H9 (cell line): ENCODE measurements around the gene ELANE. TPM values are rescaled to one million over a fixed set of nuclear protein-coding genes. Genes with fewer than 3 reads are reported as not detected.

Experiments used
- DNase-seq: peaks from one replicate; pipeline ENCODE4 v3.0.0-alpha.2; 2017
- H2AFZ ChIP-seq: one replicate; pipeline ENCODE4 v1.6.1; 2013; ENCODE audit warnings: mild to moderate bottlenecking, low read length, control low read depth, moderate library complexity
- H2AK5ac ChIP-seq: 2 replicates; pipeline ENCODE4 v1.6.1; 2013; ENCODE audit warnings: low read length, control low read depth, mixed read lengths; ENCODE audit not compliant: insufficient read length
- H2BK120ac ChIP-seq: one replicate; pipeline ENCODE4 v1.6.1; 2013; ENCODE audit warnings: low read depth, mild to moderate bottlenecking, low read length, control low read depth, inconsistent platforms; ENCODE audit not compliant: poor library complexity, severe bottlenecking
- H2BK12ac ChIP-seq: 2 replicates; pipeline ENCODE4 v1.6.1; 2013; ENCODE audit warnings: low read length, control low read depth, mixed read lengths, low read depth; ENCODE audit not compliant: insufficient read length
- H2BK15ac ChIP-seq: 2 replicates; pipeline ENCODE4 v1.6.1; 2013; ENCODE audit warnings: low read depth, low read length, control low read depth
- H2BK20ac ChIP-seq: one replicate; pipeline ENCODE4 v1.6.1; 2013; ENCODE audit warnings: low read depth, mild to moderate bottlenecking, low read length, control low read depth, inconsistent platforms; ENCODE audit not compliant: poor library complexity, severe bottlenecking
- H2BK5ac ChIP-seq: 2 replicates; pipeline ENCODE4 v1.6.1; 2013; ENCODE audit warnings: low read length, control low read depth, mixed read lengths; ENCODE audit not compliant: insufficient read length
- H3K14ac ChIP-seq: 2 replicates; pipeline ENCODE4 v1.6.1; 2013; ENCODE audit warnings: low read length, control low read depth; ENCODE audit not compliant: insufficient read depth
- H3K18ac ChIP-seq: 2 replicates; pipeline ENCODE4 v1.6.1; 2013; ENCODE audit warnings: low read depth, mild to moderate bottlenecking, mixed read lengths, low read length, control low read depth; ENCODE audit not compliant: insufficient read length
- H3K23ac ChIP-seq: 2 replicates; pipeline ENCODE4 v1.6.1; 2013; ENCODE audit warnings: low read length, control low read depth, mixed read lengths, low read depth; ENCODE audit not compliant: insufficient read length
- H3K23me2 ChIP-seq: 2 replicates; pipeline ENCODE4 v1.6.1; 2013; ENCODE audit warnings: low read depth, mild to moderate bottlenecking, mixed read lengths, low read length, control low read depth; ENCODE audit not compliant: insufficient read length, poor library complexity, severe bottlenecking
- H3K27ac ChIP-seq: 2 replicates; pipeline ENCODE4 v1.5.1; 2013; ENCODE audit warnings: low read length, control low read depth, mixed read lengths, low read depth; ENCODE audit not compliant: insufficient read length
- H3K27me3 ChIP-seq: 2 replicates; pipeline ENCODE4 v1.6.1; 2013; ENCODE audit warnings: low read length, control low read depth, inconsistent platforms; ENCODE audit not compliant: insufficient read depth
- H3K4ac ChIP-seq: 2 replicates; pipeline ENCODE4 v1.6.1; 2013; ENCODE audit warnings: low read depth, mild to moderate bottlenecking, control low read depth, inconsistent platforms, low read length, moderate library complexity
- H3K4me1 ChIP-seq: 2 replicates; pipeline ENCODE4 v1.6.1; 2013; ENCODE audit warnings: low read length, control low read depth, inconsistent platforms; ENCODE audit not compliant: insufficient read depth
- H3K4me2 ChIP-seq: 2 replicates; pipeline ENCODE4 v1.6.1; 2013; ENCODE audit warnings: low read length, control low read depth, mixed read lengths; ENCODE audit not compliant: insufficient read length, insufficient read depth
- H3K56ac ChIP-seq: 2 replicates; pipeline ENCODE4 v1.6.1; 2013; ENCODE audit warnings: low read depth, mild to moderate bottlenecking, mixed read lengths, low read length, control low read depth; ENCODE audit not compliant: insufficient read length
- H3K79me1 ChIP-seq: 2 replicates; pipeline ENCODE4 v1.6.1; 2013; ENCODE audit warnings: low read depth, mild to moderate bottlenecking, moderate library complexity, low read length, control low read depth, inconsistent platforms; ENCODE audit not compliant: insufficient read depth, poor library complexity, severe bottlenecking
- H3K79me2 ChIP-seq: 2 replicates; pipeline ENCODE4 v1.6.1; 2013; ENCODE audit warnings: low read length, control low read depth, inconsistent platforms; ENCODE audit not compliant: insufficient read depth
- H3K9ac ChIP-seq: 2 replicates; pipeline ENCODE4 v1.6.1; 2013; ENCODE audit warnings: low read length, control low read depth, mixed read lengths; ENCODE audit not compliant: insufficient read length; ENCODE audit errors: extremely low read depth
- H3K9me3 ChIP-seq: one replicate; pipeline ENCODE4 v1.6.1; 2013; ENCODE audit warnings: low read depth, low read length, inconsistent platforms; ENCODE audit not compliant: control insufficient read depth
- H3T11ph ChIP-seq: one replicate; pipeline ENCODE4 v1.6.1; 2013; ENCODE audit warnings: mild to moderate bottlenecking, low read length, control low read depth, inconsistent platforms
- H4K20me1 ChIP-seq: one replicate; pipeline ENCODE4 v1.6.1; 2013; ENCODE audit not compliant: control insufficient read depth, insufficient read length, insufficient read depth
- H4K5ac ChIP-seq: 2 replicates; pipeline ENCODE4 v1.6.1; 2013; ENCODE audit warnings: low read depth, mild to moderate bottlenecking, mixed read lengths, low read length, control low read depth; ENCODE audit not compliant: insufficient read length
- H4K8ac ChIP-seq: replicated peaks from 2 replicates; pipeline ENCODE4 v1.6.1; 2013; ENCODE audit warnings: low read length, control low read depth, mixed read lengths, low read depth; ENCODE audit not compliant: insufficient read length
- H4K91ac ChIP-seq: 2 replicates; pipeline ENCODE4 v1.6.1; 2013; ENCODE audit warnings: low read depth, mild to moderate bottlenecking, moderate library complexity, mixed read lengths, low read length, control low read depth; ENCODE audit not compliant: insufficient read length
- H3K27ac Mint-ChIP-seq, 3 experiments: 2 replicates in 2 of 3; 3 replicates in 1 of 3; pipeline ENCODE4 v1.8.0; 2020 to 2021; ENCODE audit warnings: mixed read lengths in 3 of 3, mild to moderate bottlenecking in 1 of 3, moderate library complexity in 1 of 3
- H3K27me3 Mint-ChIP-seq: 2 replicates; pipeline ENCODE4 v1.8.0; 2021; ENCODE audit warnings: low read depth, mild to moderate bottlenecking, moderate library complexity, mixed read lengths
- H3K36me3 Mint-ChIP-seq, 3 experiments: 2 replicates in 2 of 3; 3 replicates in 1 of 3; pipeline ENCODE4 v1.8.0; 2020 to 2021; ENCODE audit warnings: low read depth in 3 of 3, mixed read lengths in 3 of 3; ENCODE audit not compliant: insufficient read depth in 1 of 3
- H3K4me1 Mint-ChIP-seq, 2 experiments: 2 replicates each; pipeline ENCODE4 v1.8.0; 2020; ENCODE audit warnings: mixed read lengths in 2 of 2
- H3K4me3 Mint-ChIP-seq, 2 experiments: 2 replicates in 1 of 2; 3 replicates in 1 of 2; pipeline ENCODE4 v1.8.0; 2020 to 2021; ENCODE audit warnings: mild to moderate bottlenecking in 2 of 2, mixed read lengths in 2 of 2, moderate library complexity in 1 of 2
- H3K9me3 Mint-ChIP-seq, 2 experiments: 2 replicates in 1 of 2; 3 replicates in 1 of 2; pipeline ENCODE4 v1.8.0; 2020; ENCODE audit warnings: mild to moderate bottlenecking in 2 of 2, mixed read lengths in 2 of 2, moderate library complexity in 1 of 2
- WGBS: extraction: QIAGEN DNeasy Blood & Tissue Kit; methylation state at CpG from one replicate; pipeline ENCODE4 v1.1.7; 2013; ENCODE audit warnings: missing lambda C conversion rate, low lambda C conversion rate, mixed read lengths; ENCODE audit not compliant: insufficient read length; ENCODE audit errors: extremely low coverage; 5-methylcytosine and 5-hydroxymethylcytosine counted together
- total RNA-seq: library from RNA; stranded (reverse); gene quantifications from 2 replicates; pipeline ENCODE4 v1.2.1, GENCODE V29; 2021
- TF ChIP-seq, protein P1 (sequence below): fragments of 200-600 bp; sonication (generic); conservative IDR thresholded peaks from 3 replicates; pipeline ENCODE4 v1.8.0; 2021; ENCODE audit warnings: antibody characterized with exemption, mild to moderate bottlenecking

ELANE gene
- total RNA-seq, 1 experiment from 2014 or later = not detected

DNA sequence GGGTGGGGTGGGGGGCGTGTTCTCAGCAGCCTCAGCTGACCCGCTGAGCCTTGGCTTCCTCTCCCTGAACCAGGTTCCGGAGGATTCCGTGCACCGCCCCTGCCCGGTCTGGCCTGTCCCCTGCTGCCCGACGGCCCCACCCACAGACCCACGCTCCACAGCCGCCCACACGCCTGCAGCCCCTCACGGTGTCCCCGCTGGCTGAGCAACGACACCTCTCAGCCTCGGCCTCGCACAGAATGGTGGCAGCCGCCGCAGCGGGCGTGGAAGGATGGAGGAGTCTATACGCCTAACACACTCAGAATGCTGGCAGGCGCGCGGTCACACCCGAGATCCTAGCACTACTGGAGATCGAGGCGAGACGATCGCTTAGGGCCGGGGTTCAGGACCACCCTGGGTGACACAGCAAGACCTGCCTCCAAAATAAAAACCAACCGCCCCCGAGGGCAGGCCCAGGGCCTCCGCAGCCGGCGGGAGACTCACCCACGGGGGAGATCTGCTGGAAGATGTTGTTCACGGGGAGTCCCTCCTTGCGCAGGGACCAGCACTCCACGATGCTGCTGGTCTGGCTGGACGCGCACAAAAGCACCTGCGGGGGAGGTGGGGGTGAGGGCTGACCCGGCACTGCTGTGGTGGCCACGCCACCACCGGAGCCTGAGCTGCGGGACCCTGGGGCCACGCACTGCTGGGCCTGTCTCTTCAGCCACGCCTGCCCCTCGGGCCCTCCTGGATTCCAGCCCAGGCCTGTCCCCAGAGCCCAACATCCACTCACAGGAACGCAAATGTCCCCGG, 32.5 kb downstream of the ELANE start:
- no peaks in the 10 kb centered on the region for H3K9me3 Mint-ChIP-seq
- Histone ChIP-seq H3K23me2 (no peaks in the 10 kb centered on the region), H3K18ac (no peak overlapping the region), H4K5ac (no peak overlapping the region), H3K4me2 (no peak overlapping the region), H2BK120ac (no peak overlapping the region), H2BK15ac (no peak overlapping the region), H3K27ac (no peak overlapping the region), H3K9ac (no peak overlapping the region), H4K91ac (no peak overlapping the region), H3K4ac (no peak overlapping the region), H4K8ac (no peak overlapping the region), H3K79me1 (no peaks in the 10 kb centered on the region), H2AK5ac (no peak overlapping the region), H2BK5ac (no peak overlapping the region), H3K4me1 (no peaks in the 10 kb centered on the region), H3K27me3 (no peaks in the 10 kb centered on the region), H3K14ac (no peak overlapping the region), H2BK12ac (no peak overlapping the region), H3K56ac (no peak overlapping the region), H2AFZ (no peak overlapping the region), H3K23ac (no peak overlapping the region), H3T11ph (no peak overlapping the region), H3K79me2 (no peaks in the 10 kb centered on the region), H2BK20ac (no peak overlapping the region), H4K20me1 (peaks cover 2% of the 10 kb centered on the region), H3K9me3 (no peaks in the 10 kb centered on the region)
- no peaks in the 10 kb centered on the region for H3K4me1 Mint-ChIP-seq
- no peaks in the 10 kb centered on the region for H3K27me3 Mint-ChIP-seq
- DNase-seq = no peak
- no peak overlapping the region for H3K4me3 Mint-ChIP-seq
- peaks cover 17 to 57% (median 46%) of the 10 kb centered on the region in 3 experiments for H3K36me3 Mint-ChIP-seq
- TF ChIP-seq, protein P1, sequence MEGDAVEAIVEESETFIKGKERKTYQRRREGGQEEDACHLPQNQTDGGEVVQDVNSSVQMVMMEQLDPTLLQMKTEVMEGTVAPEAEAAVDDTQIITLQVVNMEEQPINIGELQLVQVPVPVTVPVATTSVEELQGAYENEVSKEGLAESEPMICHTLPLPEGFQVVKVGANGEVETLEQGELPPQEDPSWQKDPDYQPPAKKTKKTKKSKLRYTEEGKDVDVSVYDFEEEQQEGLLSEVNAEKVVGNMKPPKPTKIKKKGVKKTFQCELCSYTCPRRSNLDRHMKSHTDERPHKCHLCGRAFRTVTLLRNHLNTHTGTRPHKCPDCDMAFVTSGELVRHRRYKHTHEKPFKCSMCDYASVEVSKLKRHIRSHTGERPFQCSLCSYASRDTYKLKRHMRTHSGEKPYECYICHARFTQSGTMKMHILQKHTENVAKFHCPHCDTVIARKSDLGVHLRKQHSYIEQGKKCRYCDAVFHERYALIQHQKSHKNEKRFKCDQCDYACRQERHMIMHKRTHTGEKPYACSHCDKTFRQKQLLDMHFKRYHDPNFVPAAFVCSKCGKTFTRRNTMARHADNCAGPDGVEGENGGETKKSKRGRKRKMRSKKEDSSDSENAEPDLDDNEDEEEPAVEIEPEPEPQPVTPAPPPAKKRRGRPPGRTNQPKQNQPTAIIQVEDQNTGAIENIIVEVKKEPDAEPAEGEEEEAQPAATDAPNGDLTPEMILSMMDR = no peak
- no CpG with 5 or more reads among the region's 51 CpGs for WGBS
- no peak overlapping the region for H3K27ac Mint-ChIP-seq
